GM12873 (cell line): ENCODE measurements around the gene ZNF521.

Experiments used
- CTCF ChIP-seq: IDR thresholded peaks from 2 replicates; pipeline ENCODE4 v1.5.1; 2012; ENCODE audit warnings: low read depth, mild to moderate bottlenecking, moderate library complexity, low read length, control low read depth; ENCODE audit not compliant: insufficient read depth; ENCODE audit errors: missing control alignments

Gene ZNF521

GRCh38 chr18:25067275-25068025 lies 284.5 kb downstream of the ZNF521 start:
- TF ChIP-seq CTCF = no peak

GRCh38 chr18:25066516-25066915 lies 285.4 kb downstream of the ZNF521 start:
- TF ChIP-seq CTCF = no peak

GRCh38 chr18:25062720-25063119 lies 289.2 kb downstream of the ZNF521 start:
- peak; percentile 16 for TF ChIP-seq CTCF

- no peak for TF ChIP-seq CTCF
Measured at GRCh38 chr18:25061395-25061794, 290.6 kb downstream of the ZNF521 start.

- no peak for TF ChIP-seq CTCF
Measured at GRCh38 chr18:25058521-25058920, 293.4 kb downstream of the ZNF521 start.

GRCh38 chr18:25057491-25058050 lies 294.4 kb downstream of the ZNF521 start:
- no peak for TF ChIP-seq CTCF

GRCh38 chr18:25056429-25056828 lies 295.5 kb downstream of the ZNF521 start:
- no peak for TF ChIP-seq CTCF
